ENCODE data around the gene UGT1A5. TPM values are rescaled to one million over a fixed set of nuclear protein-coding genes. Genes with fewer than 3 reads are reported as not detected.

Gene UGT1A5
- total and polyA plus RNA-seq, 2 of the 4 experiments (the other 2 are of a cell fraction) = not detected

GRCh38 chr2:233689501-233689900 is 23.2 kb upstream of the UGT1A5 start:
- H2BK120ac ChIP-seq (ENCODE audit: low read depth, low read length) = no peak overlapping the region
- no peak overlapping the region for H3K4ac ChIP-seq (ENCODE audit: low read depth, low read length)
- intact Hi-C loops (cut with micrococcal nuclease) = no loop called here
- no CpG with 5 or more reads among the region's 3 CpGs for WGBS, 2 experiments (ENCODE audit: extremely low coverage in 2 of 2, insufficient read length in 1 of 2)
- H4K20me1 ChIP-seq (ENCODE audit: insufficient read depth, low read length) = no peaks in the 10 kb centered on the region
- ChIA-PET POLR2A (ENCODE audit: unreplicated experiment) (no interaction called here), CTCF (no interaction called here)
- H2BK20ac ChIP-seq (ENCODE audit: low read depth, low read length) = no peak overlapping the region
- H2BK15ac ChIP-seq (ENCODE audit: low read depth, low read length) = no peak overlapping the region
- no peak overlapping the region for H3K18ac ChIP-seq (ENCODE audit: low read depth, low read length)
- H3K9me3 ChIP-seq (ENCODE audit: control insufficient read depth, insufficient read depth, low read length) = no peaks in the 10 kb centered on the region
- no peak overlapping the region for H3K23ac ChIP-seq (ENCODE audit: low read depth, low read length)
- no peak overlapping the region for H2AFZ ChIP-seq (replicated peaks; ENCODE audit: low read length, poor library complexity)
- H3K79me1 ChIP-seq (ENCODE audit: low read depth in 1 of 2, low read length in 2 of 2) = no peaks in the 10 kb centered on the region
- no TSS peak for BruUV-seq (replicated peaks)
- no peak overlapping the region for H4K91ac ChIP-seq (ENCODE audit: insufficient read depth, low read depth, low read length)
- peaks cover 2% of the 10 kb centered on the region for H3K27me3 ChIP-seq (ENCODE audit: control insufficient read depth, insufficient read depth, low read length)
- no peak overlapping the region for H4K8ac ChIP-seq (ENCODE audit: low read depth in 2 of 2, low read length in 2 of 2)
- H3K4me1 ChIP-seq (ENCODE audit: control insufficient read depth, insufficient read depth, low read length) = no peaks in the 10 kb centered on the region
- TF ChIP-seq MAZ (IDR thresholded peaks at IDR 0.05; ENCODE audit: borderline replicate concordance, low read depth, low read length) (no peak), RCOR1 (IDR thresholded peaks at IDR 0.05; ENCODE audit: insufficient replicate concordance, low read length) (no peak), SMC3 (IDR thresholded peaks at IDR 0.05; ENCODE audit: low read depth, low read length) (no peak), RAD21 (IDR thresholded peaks at IDR 0.05; ENCODE audit: low read length) (no peak), CHD1 (IDR thresholded peaks at IDR 0.05; ENCODE audit: low read depth, low read length) (no peak), MXI1 (IDR thresholded peaks at IDR 0.05; ENCODE audit: borderline replicate concordance, low read depth, low read length) (no peak), MAFK (IDR thresholded peaks at IDR 0.05; ENCODE audit: low read depth, low read length) (no peak), FOS (IDR thresholded peaks at IDR 0.05; ENCODE audit: low read depth, low read length) (no peak), POLR2A (IDR thresholded peaks at IDR 0.05; ENCODE audit: low read depth, low read length) (no peak), USF2 (IDR thresholded peaks at IDR 0.05; ENCODE audit: low read depth, low read length) (no peak), BHLHE40 (IDR thresholded peaks at IDR 0.05; ENCODE audit: low read depth, low read length) (no peak), ELK1 (IDR thresholded peaks at IDR 0.05; ENCODE audit: borderline replicate concordance, low read depth, low read length) (no peak), RFX5 (IDR thresholded peaks at IDR 0.05; ENCODE audit: low read depth, low read length) (no peak), NFE2L2 (IDR thresholded peaks at IDR 0.05; ENCODE audit: low read depth, low read length) (no peak), CEBPB (IDR thresholded peaks at IDR 0.05; ENCODE audit: low read depth, low read length) (no peak)
- TF ChIP-seq, protein P1, sequence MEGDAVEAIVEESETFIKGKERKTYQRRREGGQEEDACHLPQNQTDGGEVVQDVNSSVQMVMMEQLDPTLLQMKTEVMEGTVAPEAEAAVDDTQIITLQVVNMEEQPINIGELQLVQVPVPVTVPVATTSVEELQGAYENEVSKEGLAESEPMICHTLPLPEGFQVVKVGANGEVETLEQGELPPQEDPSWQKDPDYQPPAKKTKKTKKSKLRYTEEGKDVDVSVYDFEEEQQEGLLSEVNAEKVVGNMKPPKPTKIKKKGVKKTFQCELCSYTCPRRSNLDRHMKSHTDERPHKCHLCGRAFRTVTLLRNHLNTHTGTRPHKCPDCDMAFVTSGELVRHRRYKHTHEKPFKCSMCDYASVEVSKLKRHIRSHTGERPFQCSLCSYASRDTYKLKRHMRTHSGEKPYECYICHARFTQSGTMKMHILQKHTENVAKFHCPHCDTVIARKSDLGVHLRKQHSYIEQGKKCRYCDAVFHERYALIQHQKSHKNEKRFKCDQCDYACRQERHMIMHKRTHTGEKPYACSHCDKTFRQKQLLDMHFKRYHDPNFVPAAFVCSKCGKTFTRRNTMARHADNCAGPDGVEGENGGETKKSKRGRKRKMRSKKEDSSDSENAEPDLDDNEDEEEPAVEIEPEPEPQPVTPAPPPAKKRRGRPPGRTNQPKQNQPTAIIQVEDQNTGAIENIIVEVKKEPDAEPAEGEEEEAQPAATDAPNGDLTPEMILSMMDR (conservative IDR thresholded peaks at IDR 0.05; ENCODE audit: low read depth, low read length) = no peak
- no peak overlapping the region for H3K14ac ChIP-seq (replicated peaks; ENCODE audit: low read depth, low read length)
- no peak overlapping the region for H3K4me3 ChIP-seq (ENCODE audit: insufficient read depth, low read depth, low read length)
- H2AK9ac ChIP-seq (replicated peaks; ENCODE audit: low read depth, low read length, poor library complexity) = no peak overlapping the region
- H2AK5ac ChIP-seq (ENCODE audit: low read depth, low read length) = no peak overlapping the region
- no peak overlapping the region for H2BK5ac ChIP-seq (ENCODE audit: low read depth, low read length, poor library complexity, severe bottlenecking)
- no peak overlapping the region for H3K4me2 ChIP-seq (ENCODE audit: low read depth, low read length)
- dilution Hi-C loops (cut with HindIII; ENCODE audit: low sequenced_read_pairs, unreplicated experiment) = no loop called here
- ATAC-seq (ENCODE audit: low read depth) (no peak), DNase-seq (no peak)
- H3K27ac ChIP-seq (ENCODE audit: insufficient read depth, low read length) = no peak overlapping the region
- H3K9ac ChIP-seq (ENCODE audit: low read depth, low read length) = no peak overlapping the region
- no peaks in the 10 kb centered on the region for H3K9me1 ChIP-seq (ENCODE audit: insufficient read depth, low read length)
- in situ Hi-C loops (cut with MboI; ENCODE audit: low sequenced_read_pairs) = no loop called here
- H3K56ac ChIP-seq (ENCODE audit: extremely low read depth, insufficient read depth, low read length) = no peak overlapping the region
- H4K5ac ChIP-seq (ENCODE audit: low read depth, low read length) = no peak overlapping the region
- H3K36me3 ChIP-seq (ENCODE audit: control insufficient read depth, insufficient read depth, low read length) = no peaks in the 10 kb centered on the region
